CD4-positive, alpha-beta T cell treated with Interleukin-4 for 4 hours (primary cell): Measurements from ENCODE around the gene MTO1.
"Not testable (repeated sequence)": the region's sequence is repeated elsewhere in the genome, so short reads cannot be mapped to it uniquely, and the experiment has no call there.

Source experiments
- DNase-seq: peaks from one replicate; pipeline ENCODE4 v3.0.0-alpha.2; 2020

Gene MTO1

DNA sequence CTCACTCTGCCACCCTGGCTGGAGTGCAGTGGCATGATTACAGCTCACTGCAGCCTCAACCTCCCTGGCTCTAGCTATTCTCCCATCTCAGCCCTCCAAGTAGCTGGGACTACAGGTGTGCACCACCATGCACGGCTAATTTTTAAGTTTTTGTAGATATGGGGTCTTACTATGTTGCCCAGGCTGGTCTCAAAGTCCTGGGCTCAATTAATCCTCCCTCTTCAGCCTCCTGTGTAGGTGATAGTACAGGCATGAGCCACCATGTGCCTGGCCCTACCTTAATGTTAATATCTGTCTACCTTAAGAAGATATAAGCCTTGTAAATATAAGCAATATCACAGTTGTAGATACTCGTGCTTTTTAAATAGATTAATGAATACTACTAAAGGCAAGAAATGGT lies 42.6 kb downstream of the MTO1 start:
- no peak for DNase-seq

DNA sequence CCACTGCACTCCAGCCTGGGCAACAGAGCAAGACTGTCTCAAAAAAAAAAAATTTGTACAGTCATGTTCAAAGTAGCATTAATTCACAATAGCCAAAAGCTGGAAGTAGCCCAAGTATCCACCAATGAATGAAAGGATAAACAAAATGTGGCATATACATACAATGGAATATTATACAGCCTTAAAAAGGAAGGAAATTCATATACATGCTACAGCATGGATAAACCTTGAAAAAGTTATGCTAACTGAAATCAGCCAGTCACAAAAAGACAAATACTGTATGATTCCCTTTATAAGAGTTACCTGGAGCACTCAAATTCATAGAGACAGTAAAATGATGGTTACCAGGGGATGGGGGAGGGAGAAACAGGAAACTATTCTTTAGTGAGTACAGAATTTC lies 43.6 kb downstream of the MTO1 start:
- no peak for DNase-seq

DNA sequence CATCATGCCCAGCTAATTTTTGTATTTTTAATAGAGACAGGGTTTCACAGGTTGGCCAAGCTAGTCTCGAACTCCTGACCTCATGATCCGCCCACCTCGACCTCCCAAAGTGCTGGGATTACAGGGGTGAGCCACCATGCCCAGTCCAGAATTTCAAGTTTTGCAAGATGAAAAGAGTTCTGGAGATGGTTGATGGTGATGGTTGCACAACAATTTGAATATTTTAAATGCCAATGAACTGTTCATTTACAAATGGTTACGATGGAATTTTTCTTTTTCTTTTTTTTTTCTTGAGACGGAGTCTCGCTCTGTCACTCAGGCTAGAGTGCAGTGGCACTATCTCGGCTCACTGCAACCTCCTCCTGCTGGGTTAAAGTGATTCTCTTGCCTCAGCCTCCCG lies 44.2 kb downstream of the MTO1 start:
- DNase-seq = not testable (repeated sequence)

DNA sequence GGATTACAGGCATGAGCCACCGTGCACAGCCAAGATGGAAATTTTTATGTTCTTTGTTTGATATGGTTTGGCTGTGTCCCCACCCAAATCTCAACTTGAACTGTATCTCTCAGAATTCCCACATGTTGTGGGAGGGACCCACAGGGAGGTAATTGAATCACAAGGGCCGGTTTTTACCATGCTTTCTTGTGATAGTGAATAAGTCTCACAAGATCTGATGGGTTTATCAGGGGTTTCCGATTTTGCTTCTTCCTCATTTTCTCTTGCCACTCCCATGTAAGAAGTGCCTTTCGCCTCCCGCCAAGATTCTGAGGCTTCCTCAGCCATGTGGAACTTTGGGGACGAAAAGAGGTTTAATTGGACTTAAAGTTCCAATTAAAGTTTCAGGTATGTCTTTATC lies 44.7 kb downstream of the MTO1 start:
- DNase-seq = no peak

DNA sequence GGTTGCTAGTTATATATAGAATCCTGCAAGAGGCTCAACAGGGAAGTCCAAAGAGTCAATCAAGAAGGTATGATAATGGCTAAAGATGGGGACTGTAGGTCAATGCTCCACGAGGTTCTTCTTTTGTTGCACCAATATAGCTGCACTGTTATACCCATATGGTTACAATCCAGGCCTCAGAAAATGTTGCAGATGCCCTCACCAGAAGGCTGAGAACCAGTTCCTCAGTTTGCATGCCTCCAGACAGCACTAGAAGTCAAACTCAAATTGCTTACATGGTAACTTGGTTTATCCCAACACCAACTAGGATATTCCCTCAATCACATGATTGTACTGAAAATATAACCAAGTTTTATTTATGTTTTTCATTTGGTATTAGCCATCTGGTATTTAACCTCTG lies 47.2 kb downstream of the MTO1 start:
- DNase-seq = no peak

DNA sequence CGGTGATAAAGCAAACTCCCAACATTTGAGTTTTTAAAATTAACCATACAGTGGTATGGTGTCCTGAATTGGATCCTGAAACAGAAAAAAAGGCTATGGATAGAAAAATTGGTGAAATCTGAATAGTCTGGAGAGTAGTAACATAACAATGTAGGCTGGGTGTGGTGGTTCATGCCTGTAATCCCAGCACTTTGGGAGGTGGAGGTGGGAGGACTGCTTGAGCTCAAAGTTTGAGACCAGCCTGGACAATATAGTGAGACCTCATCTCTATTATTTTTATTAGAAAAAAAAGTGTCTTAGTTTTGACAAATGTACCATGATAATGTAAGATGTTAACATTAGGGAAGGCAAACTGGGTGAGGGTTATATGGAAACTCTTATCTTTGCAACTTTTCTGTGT lies 48.3 kb downstream of the MTO1 start:
- DNase-seq = no peak

DNA sequence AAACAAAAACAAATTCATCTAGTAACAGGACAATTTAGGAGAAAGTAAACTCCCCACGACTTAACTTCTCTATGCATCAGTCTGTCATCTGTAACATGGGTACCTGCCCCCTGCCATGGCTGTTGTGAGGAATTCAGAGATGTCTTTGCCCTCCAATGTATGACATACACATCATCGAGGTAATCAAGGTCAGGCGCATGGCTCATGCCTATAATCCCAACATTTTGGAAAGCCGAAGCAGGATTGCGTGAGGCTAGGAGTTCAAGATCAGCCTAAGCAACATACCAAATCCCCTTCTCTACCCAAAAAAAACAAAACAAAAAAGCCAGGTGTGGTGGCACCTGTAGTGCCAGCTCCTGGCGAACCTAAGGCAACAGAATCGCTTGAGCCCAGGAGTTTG lies 50.3 kb downstream of the MTO1 start:
- no peak for DNase-seq

DNA sequence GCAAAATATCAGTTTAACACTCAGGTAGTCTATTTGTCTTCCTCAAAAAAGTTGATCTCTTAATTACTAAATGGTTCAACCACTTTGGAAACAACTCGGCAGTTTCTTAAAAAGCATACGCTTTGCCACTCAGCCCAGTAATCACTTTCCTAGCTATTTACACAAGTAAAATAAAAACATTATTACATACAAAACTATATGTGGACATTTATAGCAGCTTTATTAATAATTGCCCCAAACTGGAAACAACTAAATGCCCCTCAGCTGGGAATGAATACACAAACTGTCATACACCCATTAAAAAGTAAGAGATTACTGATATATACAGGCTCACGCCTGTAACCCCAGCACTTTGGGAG lies 51.9 kb downstream of the MTO1 start:
- DNase-seq = no peak

DNA sequence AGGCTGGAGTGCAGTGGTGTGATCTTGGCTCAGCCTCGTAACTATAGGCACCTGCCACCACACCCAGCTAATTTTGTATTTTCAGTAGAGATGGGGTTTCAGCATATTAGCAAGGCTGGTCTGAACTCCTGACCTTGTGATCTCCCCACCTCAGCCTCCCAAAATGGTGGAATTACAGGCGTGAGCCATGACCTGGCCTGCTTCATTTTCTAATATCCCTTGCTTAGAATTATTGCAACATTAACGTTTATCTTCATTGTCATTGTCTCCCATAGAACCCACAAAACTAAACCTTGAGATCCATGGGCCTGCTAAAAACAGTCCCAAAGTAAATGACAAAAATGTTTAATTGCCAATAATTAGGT lies 53.2 kb downstream of the MTO1 start:
- DNase-seq = no peak

DNA sequence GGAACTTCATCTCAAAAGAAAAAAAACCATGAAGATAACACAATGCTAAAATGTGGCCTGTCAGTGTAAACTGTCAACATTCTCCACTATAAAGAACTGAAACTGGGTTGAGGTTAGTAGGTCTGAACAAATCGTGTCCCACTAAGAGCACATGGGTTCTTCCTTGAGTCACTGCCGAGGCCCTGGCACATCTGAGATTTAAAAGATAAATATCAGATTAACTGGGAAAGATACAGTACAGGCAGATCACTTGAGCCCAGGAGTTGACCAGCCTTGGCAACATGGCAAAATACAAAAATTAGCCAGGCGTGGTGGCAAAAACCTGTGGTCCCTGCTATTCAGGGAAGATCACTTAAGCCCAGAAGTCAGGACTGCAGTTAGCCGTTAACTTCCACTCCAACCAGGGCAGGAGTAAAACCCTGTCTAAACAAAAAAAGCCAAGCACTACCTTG lies 53.7 kb downstream of the MTO1 start:
- DNase-seq = no peak

DNA sequence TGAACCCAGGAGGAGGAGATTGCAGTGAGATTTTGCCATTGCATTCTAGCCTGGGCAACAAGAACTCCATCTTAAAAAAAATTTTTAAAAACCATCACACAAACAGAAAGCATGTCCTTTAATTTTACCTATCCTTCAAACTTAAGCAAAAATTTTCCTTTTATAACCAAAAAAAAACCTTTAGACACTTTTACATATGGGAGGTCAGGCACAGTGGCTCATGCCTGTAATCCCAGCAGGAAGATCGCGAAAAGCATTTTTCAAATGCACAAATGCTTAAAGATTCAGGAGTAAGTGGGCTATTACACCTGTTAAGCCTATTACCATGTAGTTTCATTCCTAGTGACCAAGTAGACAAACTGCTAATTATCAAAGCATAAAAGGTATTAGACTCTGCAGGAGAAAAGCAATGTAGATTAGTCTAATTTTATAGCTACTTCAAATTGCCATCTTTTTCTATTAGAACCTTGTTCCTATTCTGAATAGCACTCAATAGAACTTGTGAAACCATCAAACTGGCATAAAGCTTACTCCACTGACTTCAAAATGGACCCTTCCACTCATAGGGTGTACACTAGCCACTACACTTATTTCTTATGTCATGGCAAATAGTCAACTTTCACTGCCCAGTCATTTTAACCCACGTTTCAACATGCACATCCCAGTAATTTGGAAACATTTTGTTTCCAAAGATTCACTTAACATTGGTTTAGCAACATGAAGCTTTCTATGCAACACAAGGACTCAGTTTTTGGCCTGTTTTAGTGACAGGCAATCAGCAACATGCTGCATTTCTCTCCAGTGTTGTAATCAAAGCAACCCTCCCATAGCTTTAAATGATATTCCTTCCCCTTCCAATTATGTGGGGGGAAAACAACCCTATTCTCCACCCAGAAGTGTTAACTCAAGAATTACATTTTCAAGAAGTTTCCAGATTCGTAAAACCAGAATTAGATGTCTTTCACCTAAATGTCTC lies 55.3 kb downstream of the MTO1 start:
- no peak for DNase-seq

DNA sequence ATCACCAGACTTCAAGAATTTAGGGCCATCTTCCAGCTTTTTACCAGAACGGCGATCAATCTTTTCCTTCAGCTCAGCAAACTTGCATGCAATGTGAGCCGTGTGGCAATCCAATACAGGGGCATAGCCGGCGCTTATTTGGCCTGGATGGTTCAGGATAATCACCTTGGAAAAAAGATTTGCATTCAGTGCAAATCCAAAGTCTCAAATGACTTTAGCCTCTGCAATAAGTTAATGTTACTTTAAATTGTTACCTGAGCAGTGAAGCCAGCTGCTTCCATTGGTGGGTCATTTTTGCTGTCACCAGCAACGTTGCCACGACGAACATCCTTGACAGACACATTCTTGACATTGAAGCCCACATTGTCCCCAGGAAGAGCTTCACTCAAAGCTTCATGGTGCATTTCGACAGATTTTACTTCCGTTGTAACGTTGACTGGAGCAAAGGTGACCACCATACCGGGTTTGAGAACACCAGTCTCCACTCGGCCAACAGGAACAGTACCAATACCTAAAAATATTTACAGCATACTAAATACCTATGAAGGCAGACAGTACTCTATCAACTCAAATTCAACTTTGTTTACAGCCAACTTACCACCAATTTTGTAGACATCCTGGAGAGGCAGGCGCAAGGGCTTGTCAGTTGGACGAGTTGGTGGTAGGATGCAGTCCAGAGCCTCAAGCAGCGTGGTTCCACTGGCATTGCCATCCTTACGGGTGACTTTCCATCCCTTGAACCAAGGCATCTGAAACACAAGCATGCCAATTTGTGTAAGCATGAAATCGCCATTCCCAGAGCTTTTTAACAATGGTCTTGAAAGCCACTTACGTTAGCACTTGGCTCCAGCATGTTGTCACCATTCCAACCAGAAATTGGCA lies 56.8 kb downstream of the MTO1 start:
- DNase-seq = not testable (repeated sequence)

DNA sequence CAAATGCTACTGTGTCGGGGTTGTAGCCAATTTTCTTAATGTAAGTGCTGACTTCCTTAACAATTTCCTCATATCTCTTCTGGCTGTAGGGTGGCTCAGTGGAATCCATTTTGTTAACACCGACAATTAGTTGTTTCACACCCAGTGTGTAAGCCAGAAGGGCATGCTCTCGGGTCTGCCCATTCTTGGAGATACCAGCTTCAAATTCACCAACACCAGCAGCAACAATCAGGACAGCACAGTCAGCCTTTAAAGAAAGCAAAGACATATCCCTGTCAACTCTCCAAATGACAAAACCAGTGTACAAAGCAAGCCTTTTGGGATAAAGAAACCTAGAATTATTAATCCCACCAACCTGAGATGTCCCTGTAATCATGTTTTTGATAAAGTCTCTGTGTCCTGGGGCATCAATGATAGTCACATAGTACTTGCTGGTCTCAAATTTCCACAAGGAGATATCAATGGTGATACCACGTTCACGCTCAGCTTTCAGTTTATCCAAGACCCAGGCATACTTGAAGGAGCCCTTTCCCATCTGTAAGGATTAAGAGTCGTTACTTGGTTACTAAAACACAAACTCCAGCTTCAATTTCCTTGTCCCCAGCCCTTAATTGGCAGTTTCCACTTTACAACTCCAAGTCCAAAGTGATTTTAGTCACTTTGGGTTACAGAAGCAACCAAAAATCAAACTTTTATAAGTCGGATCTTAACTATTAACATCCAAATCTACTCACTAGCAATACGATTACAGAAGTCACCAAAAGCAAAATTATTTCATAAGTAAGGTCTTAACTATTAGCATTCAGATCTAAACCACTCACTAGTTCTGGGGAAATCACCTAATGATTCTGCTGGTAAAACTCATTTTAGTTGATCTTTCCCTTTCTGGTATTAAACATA lies 57.7 kb downstream of the MTO1 start:
- DNase-seq = not testable (repeated sequence)

DNA sequence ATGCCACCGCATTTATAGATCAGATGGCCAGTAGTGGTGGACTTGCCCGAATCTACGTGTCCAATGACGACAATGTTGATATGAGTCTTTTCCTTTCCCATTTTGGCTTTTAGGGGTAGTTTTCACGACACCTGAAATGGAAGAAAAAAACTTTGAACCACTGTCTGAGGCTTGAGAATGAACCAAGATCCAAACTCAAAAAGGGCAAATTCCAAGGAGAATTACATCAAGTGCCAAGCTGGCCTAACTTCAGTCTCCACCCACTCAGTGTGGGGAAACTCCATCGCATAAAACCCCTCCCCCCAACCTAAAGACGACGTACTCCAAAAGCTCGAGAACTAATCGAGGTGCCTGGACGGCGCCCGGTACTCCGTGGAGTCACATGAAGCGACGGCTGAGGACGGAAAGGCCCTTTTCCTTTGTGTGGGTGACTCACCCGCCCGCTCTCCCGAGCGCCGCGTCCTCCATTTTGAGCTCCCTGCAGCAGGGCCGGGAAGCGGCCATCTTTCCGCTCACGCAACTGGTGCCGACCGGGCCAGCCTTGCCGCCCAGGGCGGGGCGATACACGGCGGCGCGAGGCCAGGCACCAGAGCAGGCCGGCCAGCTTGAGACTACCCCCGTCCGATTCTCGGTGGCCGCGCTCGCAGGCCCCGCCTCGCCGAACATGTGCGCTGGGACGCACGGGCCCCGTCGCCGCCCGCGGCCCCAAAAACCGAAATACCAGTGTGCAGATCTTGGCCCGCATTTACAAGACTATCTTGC lies 58.6 kb downstream of the MTO1 start:
- peak; percentile 87 for DNase-seq

DNA sequence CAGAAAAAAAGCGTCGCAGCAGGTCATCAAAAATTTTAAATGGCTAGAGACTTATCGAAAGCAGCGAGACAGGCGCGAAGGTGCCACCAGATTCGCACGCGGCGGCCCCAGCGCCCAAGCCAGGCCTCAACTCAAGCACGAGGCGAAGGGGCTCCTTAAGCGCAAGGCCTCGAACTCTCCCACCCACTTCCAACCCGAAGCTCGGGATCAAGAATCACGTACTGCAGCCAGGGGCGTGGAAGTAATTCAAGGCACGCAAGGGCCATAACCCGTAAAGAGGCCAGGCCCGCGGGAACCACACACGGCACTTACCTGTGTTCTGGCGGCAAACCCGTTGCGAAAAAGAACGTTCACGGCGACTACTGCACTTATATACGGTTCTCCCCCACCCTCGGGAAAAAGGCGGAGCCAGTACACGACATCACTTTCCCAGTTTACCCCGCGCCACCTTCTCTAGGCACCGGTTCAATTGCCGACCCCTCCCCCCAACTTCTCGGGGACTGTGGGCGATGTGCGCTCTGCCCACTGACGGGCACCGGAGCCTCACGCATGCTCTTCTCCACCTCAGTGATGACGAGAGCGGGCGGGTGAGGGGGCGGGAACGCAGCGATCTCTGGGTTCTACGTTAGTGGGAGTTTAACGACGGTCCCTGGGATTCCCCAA lies 59.3 kb downstream of the MTO1 start, which contains the start of gene EEF1A1:
Gene EEF1A1 (minus strand): TSS at position 345 of the 663 bp plus-strand sequence. CDS start 1,006 bp downstream, outside the sequence.
- DNase-seq = peak; percentile 100

DNA sequence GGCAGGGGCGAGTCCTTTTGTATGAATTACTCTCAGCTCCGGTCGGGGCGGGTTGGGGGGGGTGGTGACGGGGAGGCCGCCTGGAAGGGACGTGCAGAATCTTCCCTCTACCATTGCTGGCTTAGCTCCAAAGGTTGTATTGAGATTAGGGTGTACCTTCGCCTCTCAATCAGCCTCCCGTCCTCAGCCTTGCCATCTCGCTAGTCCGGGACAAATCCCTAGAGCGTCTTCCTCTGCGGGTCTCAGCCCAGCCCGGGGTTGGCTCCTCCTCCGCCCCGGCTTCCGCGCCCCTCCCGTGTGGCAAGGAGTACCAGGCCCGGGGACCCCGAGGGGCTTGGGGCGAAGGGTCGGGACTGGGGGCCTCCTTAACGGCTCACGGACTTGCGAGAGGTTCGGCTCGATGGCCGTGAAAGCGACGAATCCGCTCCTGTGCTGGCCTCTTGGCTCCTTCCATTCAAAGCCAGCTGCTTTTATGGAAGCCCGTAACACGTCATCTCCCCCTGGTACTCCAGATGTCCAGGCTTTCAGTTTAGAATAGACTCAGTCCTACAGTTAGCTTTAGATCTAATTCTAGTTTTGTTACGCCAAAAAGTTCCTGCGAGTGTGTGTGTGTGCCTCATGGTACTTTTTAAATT lies 59.9 kb downstream of the MTO1 start:
- no peak for DNase-seq

DNA sequence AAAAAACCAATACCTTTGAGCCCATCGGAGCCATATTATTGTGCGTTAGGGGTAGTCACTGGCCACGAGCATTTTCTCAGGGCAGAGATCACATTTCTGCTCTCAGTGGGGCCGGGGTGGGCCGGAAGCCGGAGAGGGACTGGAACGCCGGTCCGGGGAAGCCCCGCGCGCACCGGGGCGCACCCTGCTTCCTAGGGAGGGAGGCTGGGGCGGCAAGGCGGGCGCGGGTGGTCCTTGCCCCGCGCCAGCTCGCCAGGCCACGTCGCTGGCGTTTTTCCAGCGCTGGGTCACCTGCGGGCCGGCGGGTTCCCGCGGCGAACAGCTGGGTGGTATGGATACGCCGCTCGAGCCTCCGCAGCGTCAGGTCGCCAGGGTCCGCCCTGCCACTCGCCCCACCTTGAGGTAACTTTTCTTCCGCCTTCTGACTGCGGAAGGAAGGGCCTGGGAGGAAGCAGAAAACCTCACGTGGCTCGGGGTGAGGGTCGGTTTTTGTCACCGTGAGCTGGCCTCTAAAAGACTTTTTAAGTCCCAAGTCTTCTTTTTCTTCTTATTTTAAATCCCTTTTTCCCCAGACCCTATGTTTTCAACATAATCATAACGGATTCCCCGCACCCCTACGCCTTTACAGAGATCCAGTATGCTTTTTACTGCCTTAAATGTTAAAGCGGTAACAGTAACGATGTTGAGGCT lies 62.0 kb downstream of the MTO1 start:
- DNase-seq = peak; percentile 79

DNA sequence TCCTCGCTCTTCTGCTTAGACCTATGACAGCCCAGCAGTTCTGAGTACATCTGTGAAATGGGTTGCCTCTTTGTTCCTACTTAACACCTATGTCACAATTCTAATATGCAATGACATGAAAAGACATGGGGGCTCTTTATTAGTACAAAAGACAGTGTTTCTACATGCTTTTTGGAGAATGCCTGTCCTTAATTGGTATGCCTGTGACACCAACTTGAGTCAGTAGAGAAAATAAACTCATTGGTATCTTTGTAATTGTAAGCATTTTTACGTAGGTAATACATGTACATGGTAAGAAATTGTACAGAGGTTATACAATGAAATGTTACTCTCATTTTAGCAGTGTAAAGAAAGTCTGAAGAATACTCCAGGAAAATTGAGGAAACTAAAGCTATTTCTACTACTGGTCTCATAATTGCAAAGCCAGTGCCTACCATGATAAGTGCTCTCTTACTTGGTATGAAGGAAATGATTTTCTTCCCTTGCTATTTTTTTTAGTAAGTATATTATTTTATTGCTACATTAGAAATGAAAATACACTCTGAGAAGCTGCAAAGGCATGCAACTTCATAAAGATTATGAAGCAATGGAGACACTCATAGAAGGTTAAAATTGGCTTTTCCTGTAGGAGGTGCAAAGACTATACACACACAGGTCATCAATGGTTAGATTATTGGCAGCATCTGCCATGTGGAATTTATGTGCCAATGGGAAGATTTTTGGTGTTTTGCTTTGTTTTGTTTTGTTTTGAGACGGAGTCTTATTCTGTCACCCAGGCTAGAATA lies 64.2 kb downstream of the MTO1 start:
- no peak for DNase-seq

DNA sequence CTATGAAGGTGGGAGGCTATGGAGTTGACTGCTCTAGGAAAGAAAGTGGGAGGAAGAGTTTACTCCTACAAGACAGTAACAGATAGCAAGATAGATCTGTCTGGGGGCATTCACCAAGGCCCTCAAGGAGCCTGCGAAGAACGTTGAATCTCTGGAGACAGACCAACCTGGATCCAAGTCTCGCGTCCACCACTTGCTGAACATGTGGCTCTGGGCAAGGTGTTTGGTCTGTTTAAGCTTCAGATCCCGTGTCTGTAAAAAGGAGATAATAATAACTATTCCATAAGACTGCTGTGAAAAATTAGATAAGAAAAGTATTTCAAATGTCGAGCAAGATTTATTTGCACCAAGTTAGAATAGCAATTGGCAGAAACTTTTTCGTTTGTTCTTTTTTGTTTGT lies 67.4 kb downstream of the MTO1 start:
- no peak for DNase-seq
